Activated B cell treated with CpG ODN at 0.5 μM for 24 hours (primary cell): Measurements from ENCODE around the gene TMEM154. TPM values are rescaled to one million over a fixed set of nuclear protein-coding genes. Genes with fewer than 3 reads are reported as not detected.
A peak's percentile ranks its signal among the peaks of the same experiment; 100 is the strongest.

Experiments used
- ATAC-seq: fragments of 200-7000 bp; cut with Tn5 transposase; one replicate; pipeline ENCODE4 v1.10.0; 2021; ENCODE audit warnings: low read depth, mild to moderate bottlenecking, moderate library complexity
- CTCF ChIA-PET: fragments of 350-600 bp; sonication (Branson Sonifier 250); formaldehyde crosslinking; loops from one replicate; lab custom pipeline; 2021; ENCODE audit warnings: antibody characterized with exemption; lab: Charles Lee
- POLR2A ChIA-PET: fragments of 350-600 bp; sonication (Branson Sonifier 250); formaldehyde crosslinking; loops from one replicate; lab custom pipeline; 2021; ENCODE audit warnings: antibody characterized with exemption; lab: Charles Lee
- DNase-seq: peaks from one replicate; pipeline ENCODE4 v3.0.0; 2022
- H3K27ac Mint-ChIP-seq: one replicate; pipeline ENCODE4 v1.8.0; 2020; ENCODE audit warnings: mixed read lengths
- H3K27me3 Mint-ChIP-seq: one replicate; pipeline ENCODE4 v1.8.0; 2021; ENCODE audit warnings: mixed read lengths
- H3K36me3 Mint-ChIP-seq: one replicate; pipeline ENCODE4 v1.8.0; 2021; ENCODE audit warnings: low read depth, mixed read lengths
- H3K4me1 Mint-ChIP-seq: one replicate; pipeline ENCODE4 v1.8.0; 2021; ENCODE audit warnings: mixed read lengths
- H3K4me3 Mint-ChIP-seq: one replicate; pipeline ENCODE4 v1.8.0; 2020; ENCODE audit warnings: mild to moderate bottlenecking, mixed read lengths
- H3K9me3 Mint-ChIP-seq: one replicate; pipeline ENCODE4 v1.8.0; 2020; ENCODE audit warnings: mixed read lengths
- intact Hi-C: fragments of 100-400 bp; cut with micrococcal nuclease; formaldehyde crosslinking; loops from one replicate; pipeline ENCODE4 v1.15.1; 2024
- total RNA-seq: library from RNA; stranded (reverse); gene quantifications from 2 replicates; pipeline ENCODE4 v1.2.3, GENCODE V29; 2022
- TF ChIP-seq, protein P1 (sequence below): fragments of 200-600 bp; IDR thresholded peaks from one replicate; pipeline ENCODE4 v1.8.0; 2022; ENCODE audit warnings: antibody characterized with exemption, mild to moderate bottlenecking

The TMEM154 gene
- total RNA-seq, 1 donor from 2014 or later: 59.9 TPM

- no peak overlapping the region for H3K4me3 Mint-ChIP-seq
- intact Hi-C loops: loop anchor here (10.0 kb wide), 1 partner anchor 445 kb away; no protein-coding TSS in a partner anchor
- POLR2A ChIA-PET: interaction anchor here (1.3 kb wide), 1 partner anchor 11 kb away, joined by 6 read pairs; no protein-coding TSS in a partner anchor
- DNase-seq (no peak), ATAC-seq (peak; percentile 56)
- H3K36me3 Mint-ChIP-seq: no peaks in the 10 kb centered on the region
- peaks cover 28% of the 10 kb centered on the region for H3K4me1 Mint-ChIP-seq
- TF ChIP-seq, protein P1, sequence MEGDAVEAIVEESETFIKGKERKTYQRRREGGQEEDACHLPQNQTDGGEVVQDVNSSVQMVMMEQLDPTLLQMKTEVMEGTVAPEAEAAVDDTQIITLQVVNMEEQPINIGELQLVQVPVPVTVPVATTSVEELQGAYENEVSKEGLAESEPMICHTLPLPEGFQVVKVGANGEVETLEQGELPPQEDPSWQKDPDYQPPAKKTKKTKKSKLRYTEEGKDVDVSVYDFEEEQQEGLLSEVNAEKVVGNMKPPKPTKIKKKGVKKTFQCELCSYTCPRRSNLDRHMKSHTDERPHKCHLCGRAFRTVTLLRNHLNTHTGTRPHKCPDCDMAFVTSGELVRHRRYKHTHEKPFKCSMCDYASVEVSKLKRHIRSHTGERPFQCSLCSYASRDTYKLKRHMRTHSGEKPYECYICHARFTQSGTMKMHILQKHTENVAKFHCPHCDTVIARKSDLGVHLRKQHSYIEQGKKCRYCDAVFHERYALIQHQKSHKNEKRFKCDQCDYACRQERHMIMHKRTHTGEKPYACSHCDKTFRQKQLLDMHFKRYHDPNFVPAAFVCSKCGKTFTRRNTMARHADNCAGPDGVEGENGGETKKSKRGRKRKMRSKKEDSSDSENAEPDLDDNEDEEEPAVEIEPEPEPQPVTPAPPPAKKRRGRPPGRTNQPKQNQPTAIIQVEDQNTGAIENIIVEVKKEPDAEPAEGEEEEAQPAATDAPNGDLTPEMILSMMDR: no peak
- no peaks in the 10 kb centered on the region for H3K27me3 Mint-ChIP-seq
- CTCF ChIA-PET: no interaction called here
- H3K27ac Mint-ChIP-seq: no peak overlapping the region
- no peaks in the 10 kb centered on the region for H3K9me3 Mint-ChIP-seq
These were observed 10.1 kb upstream of the TMEM154 start for GRCh38 chr4:152689615-152690501.

GRCh38 chr4:152687974-152688599 is 8.3 kb upstream of the TMEM154 start:
- CTCF ChIA-PET: no interaction called here
- H3K27me3 Mint-ChIP-seq: no peaks in the 10 kb centered on the region
- POLR2A ChIA-PET: no interaction called here
- H3K36me3 Mint-ChIP-seq: no peaks in the 10 kb centered on the region
- intact Hi-C loops: loop anchor here (10.0 kb wide), 1 partner anchor 447 kb away; no protein-coding TSS in a partner anchor
- H3K4me1 Mint-ChIP-seq: peaks cover 32% of the 10 kb centered on the region
- H3K27ac Mint-ChIP-seq: no peak overlapping the region
- H3K9me3 Mint-ChIP-seq: no peaks in the 10 kb centered on the region
- no peak for DNase-seq
- TF ChIP-seq, protein P1: no peak
- H3K4me3 Mint-ChIP-seq: no peak overlapping the region
- ATAC-seq: no peak

- intact Hi-C loops: loop anchor here (10.0 kb wide), 1 partner anchor 448 kb away; no protein-coding TSS in a partner anchor
- Mint-ChIP-seq H3K27me3 (no peaks in the 10 kb centered on the region), H3K4me3 (no peak overlapping the region), H3K36me3 (no peaks in the 10 kb centered on the region), H3K9me3 (no peaks in the 10 kb centered on the region), H3K27ac (no peak overlapping the region), H3K4me1 (peaks cover 38% of the 10 kb centered on the region)
- no peak for ATAC-seq
- ChIA-PET CTCF (interaction anchor here (1.1 kb wide), 1 partner anchor 46 kb away, joined by 4 read pairs; no protein-coding TSS in a partner anchor), POLR2A (no interaction called here)
- no peak for DNase-seq
- TF ChIP-seq, protein P1: no peak
These were observed 6.7 kb upstream of the TMEM154 start for GRCh38 chr4:152686452-152687013.

DNA sequence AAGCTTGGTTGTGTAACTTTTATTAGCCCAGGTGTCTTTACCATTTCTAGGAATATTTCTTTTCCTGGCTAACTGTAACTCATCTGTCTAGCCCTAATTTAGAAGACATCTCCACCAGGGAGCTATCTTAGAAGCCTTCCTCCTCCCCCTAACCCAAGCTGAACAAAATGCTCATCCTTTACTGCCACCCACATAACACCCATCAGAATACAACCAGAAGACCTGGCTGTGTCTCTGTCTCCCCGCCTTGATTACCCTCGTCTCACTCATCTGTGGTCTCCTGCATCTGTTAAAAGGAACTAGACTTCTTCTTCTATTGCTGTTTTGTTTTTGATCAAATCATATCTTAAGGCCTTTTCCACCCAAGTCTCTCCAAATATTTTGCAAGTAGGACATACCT is 4.8 kb upstream of the TMEM154 start:
- Mint-ChIP-seq H3K4me3 (no peak overlapping the region), H3K4me1 (peaks cover 47% of the 10 kb centered on the region), H3K27me3 (no peaks in the 10 kb centered on the region), H3K9me3 (no peaks in the 10 kb centered on the region), H3K36me3 (peaks cover 2% of the 10 kb centered on the region), H3K27ac (peak overlapping the region; percentile 9)
- TF ChIP-seq, protein P1: no peak
- ChIA-PET POLR2A (interaction anchor here (0.9 to 1.8 kb wide), 8 partner anchors 9 to 46 kb away, joined by 3 to 17 read pairs (median 6); no protein-coding TSS in a partner anchor), CTCF (interaction anchor here (0.7 to 2.1 kb wide), 6 partner anchors 9 to 229 kb away, joined by 3 to 8 read pairs (median 3); no protein-coding TSS in a partner anchor)
- ATAC-seq: no peak
- intact Hi-C loops: loop anchor here (1.0 to 10.0 kb wide), 2 partner anchors 13 to 450 kb away; no protein-coding TSS in a partner anchor
- DNase-seq: no peak
